ENCODE measurements around the gene SYNPO.

GRCh38 chr5:150653762-150654556 is 13.5 kb downstream of the SYNPO start:
- TF ChIP-seq CTCF (IDR thresholded peaks at IDR 0.05 in 4 of 5, conservative IDR thresholded peaks at IDR 0.05 in 1 of 5) (no peak), POLR2A (IDR thresholded peaks at IDR 0.05) (no peak)
